ENCODE results near the gene FAS. TPM values are rescaled to one million over a fixed set of nuclear protein-coding genes. Genes with fewer than 3 reads are reported as not detected.

FAS gene
- total RNA-seq, 1 donor from 2014 or later = 16.5 TPM

GRCh38 chr10:88971221-88972061, 19.2 kb upstream of the FAS start:
- DNase-seq = no peak

GRCh38 chr10:88974012-88974411, 16.6 kb upstream of the FAS start:
- no peak for DNase-seq

- peak; percentile 42 for DNase-seq
Measured at GRCh38 chr10:88974446-88975376, 15.9 kb upstream of the FAS start.

DNA sequence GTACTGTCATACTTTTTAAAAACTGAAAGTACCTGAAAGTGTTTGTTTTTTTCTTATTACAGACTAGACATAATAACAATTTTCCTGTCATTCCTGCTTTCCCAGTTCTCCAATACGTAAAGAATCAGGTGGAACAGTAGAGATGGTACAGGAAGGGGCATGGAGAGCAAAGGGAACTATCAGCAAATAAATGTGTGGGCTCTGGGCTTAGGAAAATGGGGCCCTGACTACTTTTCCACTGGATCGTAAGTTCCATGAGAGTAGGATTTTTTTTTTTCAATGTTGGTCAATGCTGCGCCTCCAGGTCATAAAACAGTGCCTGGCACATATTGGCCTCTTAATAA, 15.2 kb upstream of the FAS start:
- no peak for DNase-seq

DNA sequence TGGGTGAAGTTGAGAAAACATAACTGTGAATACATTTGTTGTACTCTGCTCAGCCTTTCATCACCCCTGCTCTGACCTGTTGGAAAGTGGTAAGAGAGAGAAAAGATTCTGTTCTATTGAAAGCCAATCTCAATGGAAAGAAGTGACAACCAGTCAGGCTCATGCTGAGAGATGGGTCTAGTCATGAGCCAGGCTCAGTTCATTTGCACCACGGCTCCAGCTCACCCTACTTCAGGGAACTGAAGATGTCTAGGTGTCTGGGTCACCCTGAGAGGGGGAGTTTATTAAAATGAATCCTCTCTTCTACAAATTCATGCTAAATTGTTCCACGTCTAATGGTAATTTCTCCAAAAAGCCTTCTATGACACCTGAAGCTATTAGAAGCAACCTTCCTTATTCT, 12.1 kb upstream of the FAS start:
- no peak for DNase-seq

DNA sequence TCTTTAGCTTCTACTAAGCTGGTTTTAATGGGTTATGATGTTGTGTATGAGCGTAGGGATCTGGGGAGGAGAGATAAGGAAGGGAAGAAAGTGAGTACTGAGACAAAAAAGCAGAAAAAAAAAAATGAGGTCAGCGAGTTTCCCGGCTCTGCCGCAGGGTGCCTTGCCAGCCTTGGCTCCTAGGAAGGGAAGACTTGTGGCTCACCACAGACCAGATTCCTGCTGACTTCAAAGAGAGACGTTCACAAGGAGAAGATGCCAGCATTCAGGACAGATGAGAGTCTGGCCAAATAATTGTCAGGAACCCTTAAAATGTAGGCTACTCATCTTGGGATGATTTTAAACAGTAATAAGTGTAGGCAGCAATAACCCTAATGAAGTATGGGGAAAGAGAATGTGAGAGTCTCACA, 11.4 kb upstream of the FAS start:
- no peak for DNase-seq

GRCh38 chr10:88979603-88980002, 11.0 kb upstream of the FAS start:
- DNase-seq = no peak

DNA sequence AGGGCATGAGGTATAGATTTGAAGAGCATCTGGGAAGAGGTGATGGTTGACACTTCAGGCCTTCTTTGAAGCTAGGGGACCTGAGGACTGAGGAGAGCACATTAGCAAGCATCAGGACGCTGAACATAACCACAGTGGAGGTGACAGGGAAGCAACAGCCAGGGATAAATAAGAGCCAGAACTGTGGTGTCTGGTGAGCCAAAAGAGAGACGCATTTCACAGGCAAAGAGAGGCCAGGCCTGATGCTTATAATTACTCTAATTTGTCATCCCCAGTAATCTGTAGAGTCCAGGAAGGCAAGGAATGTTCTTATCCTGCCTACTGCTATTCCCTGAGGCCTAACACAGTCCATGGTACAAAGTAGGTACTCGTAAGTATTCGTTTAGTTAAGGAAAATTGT, 10.4 kb upstream of the FAS start:
- no peak for DNase-seq

DNA sequence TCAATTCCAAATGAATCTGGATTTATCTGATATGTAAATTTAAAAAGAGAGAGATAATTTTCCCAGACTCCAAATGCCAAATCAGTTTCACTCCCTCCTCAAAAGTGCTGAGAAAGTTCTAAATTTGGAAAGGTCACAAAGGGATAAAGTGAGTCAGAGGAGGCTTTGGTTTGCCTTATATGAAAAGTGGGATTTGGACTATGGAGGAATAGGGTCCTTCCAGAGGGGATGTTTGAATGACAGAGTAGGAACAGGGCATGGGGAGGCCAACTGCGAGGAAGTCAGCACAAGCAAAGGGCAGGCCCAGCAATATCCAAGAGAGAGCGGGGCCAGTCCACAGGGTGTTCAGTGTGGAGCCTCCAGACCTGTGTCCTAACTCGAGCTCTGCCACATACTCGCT, 9.8 kb upstream of the FAS start:
- no peak for DNase-seq

GRCh38 chr10:88981435-88981834, 9.2 kb upstream of the FAS start:
- no peak for DNase-seq

DNA sequence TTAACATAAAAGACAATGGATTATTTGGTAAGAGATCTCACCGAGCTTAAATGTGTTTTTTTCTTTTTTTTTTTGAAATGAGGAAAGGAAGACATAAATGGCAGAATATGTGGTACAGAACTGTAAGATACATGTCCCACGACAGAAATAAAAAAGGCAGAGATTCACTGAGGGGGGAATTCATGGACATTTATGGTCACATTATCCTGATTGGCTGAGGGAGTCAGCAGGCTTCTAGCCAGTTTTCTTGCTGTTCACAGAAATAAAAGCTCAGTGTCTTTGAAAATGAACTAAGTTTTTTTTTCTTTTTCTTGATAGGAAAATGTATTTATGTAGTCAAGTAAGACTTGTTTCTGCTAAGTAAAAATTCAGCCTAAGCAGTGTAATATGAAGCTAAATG, 8.2 kb upstream of the FAS start:
- no peak for DNase-seq

DNA sequence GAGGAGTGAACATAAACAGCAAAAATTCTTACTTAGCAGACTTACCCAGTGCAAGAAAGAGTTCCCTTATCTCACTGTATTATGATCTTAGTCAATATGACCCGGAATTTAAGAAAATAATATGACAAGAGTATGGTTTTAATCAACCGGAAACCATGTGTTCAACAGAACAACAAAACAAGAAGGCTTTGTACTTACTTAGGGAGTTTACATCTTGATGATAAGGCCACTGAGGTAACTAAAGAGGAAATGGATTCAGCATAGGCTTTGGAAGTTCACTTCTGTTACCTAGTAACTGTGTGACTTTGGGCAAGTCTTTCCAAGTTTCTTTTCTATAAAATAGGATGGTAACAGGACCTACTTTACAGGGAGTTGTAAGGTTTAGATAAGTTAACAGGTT, 7.4 kb upstream of the FAS start:
- peak; percentile 27 for DNase-seq

GRCh38 chr10:88983939-88984338, 6.7 kb upstream of the FAS start:
- DNase-seq = no peak

DNA sequence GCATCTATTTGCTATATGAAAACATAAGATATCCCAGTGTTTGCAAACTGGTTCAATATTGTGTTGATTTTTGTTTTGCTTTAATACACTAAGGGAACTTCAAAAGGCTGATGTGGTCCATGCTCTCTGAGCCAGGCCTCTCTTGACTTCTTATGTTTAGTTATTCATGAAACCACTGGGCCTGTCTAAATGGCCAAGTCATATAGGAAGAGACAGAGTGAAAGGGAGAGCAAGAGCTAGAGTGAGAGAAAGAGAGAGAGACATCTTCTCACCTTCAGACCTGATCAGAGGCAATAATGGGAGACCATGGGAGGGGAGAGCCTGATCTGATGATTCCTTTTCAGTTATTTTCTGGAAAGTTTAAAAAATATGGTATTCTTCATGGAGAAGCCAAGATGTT, 6.1 kb upstream of the FAS start:
- no peak for DNase-seq

DNA sequence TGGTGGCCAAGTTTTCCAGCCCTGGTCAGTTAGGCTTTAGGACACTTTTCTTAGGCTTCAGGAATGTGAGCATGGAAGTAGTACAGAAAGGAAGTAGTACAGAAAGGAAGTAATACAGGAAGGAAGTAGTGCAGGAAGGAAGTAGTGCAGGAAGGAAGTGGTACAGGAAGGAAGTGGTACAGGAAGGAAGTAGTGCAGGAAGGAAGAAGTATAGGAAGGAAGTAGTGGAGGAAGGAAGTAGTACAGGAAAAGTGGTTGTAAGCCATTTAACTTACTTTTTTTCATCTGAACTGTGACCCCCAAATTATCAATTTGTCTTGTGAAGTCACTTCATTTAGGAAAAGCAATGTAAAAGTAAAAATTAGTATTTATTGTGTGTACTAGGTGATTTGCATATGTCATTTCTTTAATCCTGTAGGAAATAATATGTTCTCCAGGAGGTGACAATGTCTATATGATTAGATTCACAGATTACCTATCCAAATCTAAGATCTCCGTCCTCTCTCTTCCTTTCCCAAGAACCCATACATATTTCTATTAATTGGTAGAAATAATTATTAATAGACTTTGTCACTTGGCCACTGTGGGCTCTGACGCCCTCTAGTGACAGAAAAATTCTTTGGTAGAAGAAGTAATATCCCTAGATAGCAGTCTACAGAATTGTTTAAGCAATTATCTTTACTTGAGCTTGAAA, 3.9 kb upstream of the FAS start:
- peak; percentile 74 for DNase-seq

- DNase-seq = no peak
Measured at GRCh38 chr10:88987243-88987725, 3.3 kb upstream of the FAS start.

GRCh38 chr10:88987840-88988239, 2.8 kb upstream of the FAS start:
- no peak for DNase-seq

- DNase-seq = no peak
Measured at GRCh38 chr10:88989423-88989822, 1.2 kb upstream of the FAS start.

DNA sequence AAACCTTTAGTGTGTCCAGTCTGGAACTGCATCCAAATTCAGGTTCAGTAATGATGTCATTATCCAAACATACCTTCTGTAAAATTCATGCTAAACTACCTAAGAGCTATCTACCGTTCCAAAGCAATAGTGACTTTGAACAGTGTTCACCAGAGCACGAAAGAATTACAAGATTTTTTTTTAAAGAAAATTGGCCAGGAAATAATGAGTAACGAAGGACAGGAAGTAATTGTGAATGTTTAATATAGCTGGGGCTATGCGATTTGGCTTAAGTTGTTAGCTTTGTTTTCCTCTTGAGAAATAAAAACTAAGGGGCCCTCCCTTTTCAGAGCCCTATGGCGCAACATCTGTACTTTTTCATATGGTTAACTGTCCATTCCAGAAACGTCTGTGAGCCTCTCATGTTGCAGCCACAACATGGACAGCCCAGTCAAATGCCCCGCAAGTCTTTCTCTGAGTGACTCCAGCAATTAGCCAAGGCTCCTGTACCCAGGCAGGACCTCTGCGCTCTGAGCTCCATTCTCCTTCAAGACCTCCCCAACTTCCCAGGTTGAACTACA, 694 bp upstream of the FAS start:
- DNase-seq = peak; percentile 78

DNA sequence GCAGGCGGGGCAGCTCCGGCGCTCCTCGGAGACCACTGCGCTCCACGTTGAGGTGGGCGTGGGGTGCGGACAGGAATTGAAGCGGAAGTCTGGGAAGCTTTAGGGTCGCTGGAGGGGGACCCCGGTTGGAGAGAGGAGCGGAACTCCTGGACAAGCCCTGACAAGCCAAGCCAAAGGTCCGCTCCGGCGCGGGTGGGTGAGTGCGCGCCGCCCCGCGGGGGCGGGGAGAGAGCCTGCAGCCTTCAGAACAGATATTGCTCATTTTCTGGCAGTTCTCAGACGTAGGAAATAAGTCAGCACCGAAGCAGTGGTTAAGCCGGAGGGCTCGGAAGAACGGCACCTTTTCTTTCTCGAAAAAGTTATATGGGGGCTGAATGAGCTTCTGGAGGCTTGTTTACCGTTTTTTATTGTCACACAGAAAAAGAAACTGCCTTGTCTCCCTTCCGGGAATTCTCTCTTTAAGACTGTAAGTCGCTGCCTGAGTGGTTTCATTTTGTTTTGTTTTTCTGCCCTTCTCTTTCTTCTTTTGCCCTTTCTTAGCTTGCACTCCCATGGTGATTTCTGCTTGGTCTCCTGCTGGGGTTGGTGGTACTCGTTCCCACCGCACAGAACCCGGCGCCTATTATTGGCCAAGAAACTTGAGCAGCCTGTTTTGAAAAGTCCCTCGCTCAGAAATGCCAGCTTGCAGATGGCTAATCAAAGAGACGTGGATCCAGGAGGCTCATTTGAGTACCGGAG, 732 bp downstream of the FAS start:
- DNase-seq = peak; percentile 61

DNA sequence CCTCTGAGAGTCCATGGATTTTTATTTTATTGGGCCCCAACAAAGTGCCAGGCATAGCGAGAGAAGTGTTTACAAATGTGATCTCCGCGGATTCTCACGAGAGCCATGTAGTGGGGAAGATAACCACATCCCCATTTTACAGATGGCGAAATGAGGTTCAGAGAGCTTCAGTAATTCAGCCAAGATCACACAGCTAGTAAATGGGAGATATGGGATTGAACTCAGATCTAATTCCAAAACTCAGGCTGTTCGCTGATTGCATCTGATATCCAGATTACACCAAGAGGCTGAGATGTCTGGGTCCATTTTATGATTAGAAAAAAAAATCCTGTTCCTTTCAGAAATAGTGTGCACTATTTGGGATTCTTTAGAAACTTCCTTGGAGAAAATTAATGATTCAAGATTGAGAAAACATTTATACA, 1.3 kb downstream of the FAS start:
- no peak for DNase-seq

GRCh38 chr10:88992921-88993524, 2.4 kb downstream of the FAS start:
- no peak for DNase-seq

Data from dermis blood vessel endothelial cell (primary cell).